ENCODE measurements around the gene TSPAN7.

- TF ChIP-seq EZH2 (IDR thresholded peaks at IDR 0.05; ENCODE audit: insufficient read depth, low read length) = no peak
- TF ChIP-seq, protein P1, sequence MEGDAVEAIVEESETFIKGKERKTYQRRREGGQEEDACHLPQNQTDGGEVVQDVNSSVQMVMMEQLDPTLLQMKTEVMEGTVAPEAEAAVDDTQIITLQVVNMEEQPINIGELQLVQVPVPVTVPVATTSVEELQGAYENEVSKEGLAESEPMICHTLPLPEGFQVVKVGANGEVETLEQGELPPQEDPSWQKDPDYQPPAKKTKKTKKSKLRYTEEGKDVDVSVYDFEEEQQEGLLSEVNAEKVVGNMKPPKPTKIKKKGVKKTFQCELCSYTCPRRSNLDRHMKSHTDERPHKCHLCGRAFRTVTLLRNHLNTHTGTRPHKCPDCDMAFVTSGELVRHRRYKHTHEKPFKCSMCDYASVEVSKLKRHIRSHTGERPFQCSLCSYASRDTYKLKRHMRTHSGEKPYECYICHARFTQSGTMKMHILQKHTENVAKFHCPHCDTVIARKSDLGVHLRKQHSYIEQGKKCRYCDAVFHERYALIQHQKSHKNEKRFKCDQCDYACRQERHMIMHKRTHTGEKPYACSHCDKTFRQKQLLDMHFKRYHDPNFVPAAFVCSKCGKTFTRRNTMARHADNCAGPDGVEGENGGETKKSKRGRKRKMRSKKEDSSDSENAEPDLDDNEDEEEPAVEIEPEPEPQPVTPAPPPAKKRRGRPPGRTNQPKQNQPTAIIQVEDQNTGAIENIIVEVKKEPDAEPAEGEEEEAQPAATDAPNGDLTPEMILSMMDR (IDR thresholded peaks at IDR 0.05; ENCODE audit: insufficient read depth, low read depth, low read length) = no peak
Measured at GRCh38 chrX:38513112-38513742, 48.1 kb upstream of the TSPAN7 start.

Data from astrocyte (in vitro differentiated cells and primary cell).